Panc1 (cell line): ENCODE results near the gene PSMC6. TPM values are rescaled to one million over a fixed set of nuclear protein-coding genes. Genes with fewer than 3 reads are reported as not detected.

Experiments
- ATAC-seq: fragments of 200-7000 bp; cut with Tn5 transposase; 2 replicates; pipeline ENCODE4 v1.9.1; 2020; ENCODE audit warnings: mild to moderate bottlenecking, moderate library complexity
- BruUV-seq: library from RNA; stranded (reverse); fragments of 400-500 nt; replicated peaks from 2 replicates; lab custom pipeline; 2021; lab: Mats Ljungman, UMichigan
- CTCF ChIA-PET: fragments of 300-600 bp; sonication (Branson Sonifier 250); formaldehyde crosslinking; loops from one replicate; lab custom pipeline; 2022; ENCODE audit warnings: antibody characterized with exemption; lab: Charles Lee
- POLR2A ChIA-PET: fragments of 300-600 bp; sonication (Branson Sonifier 250); formaldehyde crosslinking; loops from one replicate; lab custom pipeline; 2022; ENCODE audit warnings: antibody characterized with exemption; lab: Charles Lee
- DNase-seq: peaks from one replicate; pipeline ENCODE4 v3.0.0-alpha.2; 2010; ENCODE audit warnings: low read depth, low spot score
- H3K27ac ChIP-seq: 2 replicates; pipeline ENCODE4 v1.5.1; 2011; ENCODE audit warnings: mild to moderate bottlenecking, low read length, inconsistent platforms
- H3K27me3 ChIP-seq: fragments of 200-500 bp; sonication (Bioruptor generic); 2 replicates; pipeline ENCODE4 v1.6.0; 2014; ENCODE audit warnings: low read length, inconsistent platforms; ENCODE audit not compliant: control insufficient read depth, insufficient read depth
- H3K36me3 ChIP-seq: fragments of 200-500 bp; sonication (Bioruptor generic); 2 replicates; pipeline ENCODE4 v1.5.1; 2014; ENCODE audit warnings: inconsistent platforms, mild to moderate bottlenecking, low read length, moderate library complexity; ENCODE audit not compliant: control insufficient read depth, insufficient read depth
- H3K4me1 ChIP-seq: 2 replicates; pipeline ENCODE4 v1.5.1; 2011; ENCODE audit warnings: inconsistent platforms, mild to moderate bottlenecking, low read length, moderate library complexity; ENCODE audit not compliant: control insufficient read depth, insufficient read depth
- H3K4me3 ChIP-seq, 2 experiments: 2 replicates each; pipeline ENCODE4 v1.5.1; 2011 to 2012; ENCODE audit warnings: low read depth in 2 of 2, low read length in 2 of 2, mild to moderate bottlenecking in 2 of 2, inconsistent platforms in 1 of 2, moderate library complexity in 1 of 2
- H3K9me3 ChIP-seq: fragments of 200-500 bp; sonication (Bioruptor generic); 2 replicates; pipeline ENCODE4 v1.5.1; 2014; ENCODE audit warnings: low read depth, mild to moderate bottlenecking, inconsistent platforms, low read length, moderate library complexity; ENCODE audit not compliant: control insufficient read depth, insufficient read depth
- CTCF ChIP-seq: fragments of 450-650 bp; IDR thresholded peaks from 2 replicates; pipeline ENCODE4 v1.5.1; 2017; ENCODE audit warnings: mild to moderate bottlenecking
- POLR2AphosphoS5 ChIP-seq: IDR thresholded peaks from 2 replicates; pipeline ENCODE4 v1.6.1; 2012; ENCODE audit warnings: mild to moderate bottlenecking, low read depth, low read length, moderate library complexity
- REST ChIP-seq, 2 experiments: IDR thresholded peaks; 2 replicates each; pipeline ENCODE4 v1.6.1; 2011 to 2012; ENCODE audit warnings: low read depth in 2 of 2, control low read depth in 1 of 2, low read length in 1 of 2, mild to moderate bottlenecking in 1 of 2, moderate library complexity in 1 of 2; ENCODE audit not compliant: insufficient read depth in 1 of 2
- SIN3A ChIP-seq: IDR thresholded peaks from 2 replicates; pipeline ENCODE4 v1.6.1; 2012; ENCODE audit warnings: low read depth, mild to moderate bottlenecking, low read length, moderate library complexity, borderline replicate concordance; ENCODE audit not compliant: insufficient read depth
- TCF7L2 ChIP-seq: IDR thresholded peaks from 2 replicates; pipeline ENCODE4 v1.6.1; 2011; ENCODE audit warnings: mild to moderate bottlenecking, low read depth, low read length, inconsistent platforms
- in situ Hi-C: cut with HindIII; loops from 2 replicates; pipeline ENCODE4 v1.10.0; 2016; ENCODE audit warnings: low sequenced_read_pairs, low pct_unique_long_range_greater_than_20kb
- intact Hi-C: fragments of 100-400 bp; cut with micrococcal nuclease; formaldehyde crosslinking; loops from one replicate; pipeline ENCODE4 v1.10.0; 2022; ENCODE audit not compliant: unreplicated experiment
- total RNA-seq: library from RNA; stranded (reverse); gene quantifications from one replicate; pipeline ENCODE4 v1.2.1, GENCODE V29; 2021; ENCODE audit not compliant: unreplicated experiment

Gene PSMC6
- total RNA-seq, 1 experiment from 2014 or later = 62.1 TPM

- peaks cover 2% of the 10 kb centered on the region; the same call in 1 of the 2 replicates for H3K36me3 ChIP-seq
- H3K9me3 ChIP-seq = no peaks in the 10 kb centered on the region
- POLR2A ChIA-PET = no interaction called here
- no peak overlapping the region for H3K27ac ChIP-seq
- CTCF ChIA-PET = no interaction called here
- no peak for DNase-seq
- H3K4me1 ChIP-seq = peaks cover 11% of the 10 kb centered on the region; the same call in 1 of the 2 replicates
- no peak for ATAC-seq
- in situ Hi-C loops = no loop called here
- TF ChIP-seq SIN3A (no peak), CTCF (no peak), POLR2AphosphoS5 (no peak), REST (IDR thresholded peaks at IDR 0.05; ENCODE audit: insufficient read depth in 1 of 2, low read depth in 2 of 2, low read length in 1 of 2) (no peak), TCF7L2 (no peak)
- intact Hi-C loops = no loop called here
- H3K4me3 ChIP-seq = no peak overlapping the region
- no peaks in the 10 kb centered on the region for H3K27me3 ChIP-seq
- BruUV-seq = no TSS peak
Observed at GRCh38 chr14:52703225-52703624, 3.8 kb upstream of the PSMC6 start.

- H3K27ac ChIP-seq = no peak overlapping the region
- peaks cover 6% of the 10 kb centered on the region for H3K36me3 ChIP-seq
- H3K4me1 ChIP-seq = peaks cover 11% of the 10 kb centered on the region; the same call in 1 of the 2 replicates
- TF ChIP-seq TCF7L2 = no peak
- no peak for TF ChIP-seq POLR2AphosphoS5
- no peak for TF ChIP-seq REST (IDR thresholded peaks at IDR 0.05; ENCODE audit: insufficient read depth in 1 of 2, low read depth in 2 of 2, low read length in 1 of 2)
- TF ChIP-seq CTCF = no peak
- no peak for TF ChIP-seq SIN3A
- no peaks in the 10 kb centered on the region for H3K9me3 ChIP-seq
- in situ Hi-C loops = no loop called here
- DNase-seq = no peak
- no peaks in the 10 kb centered on the region for H3K27me3 ChIP-seq
- no peak overlapping the region for H3K4me3 ChIP-seq
- intact Hi-C loops = no loop called here
- ATAC-seq = no peak
- CTCF ChIA-PET = no interaction called here
- BruUV-seq = no TSS peak
- POLR2A ChIA-PET = no interaction called here
Observed at GRCh38 chr14:52703664-52704063, 3.3 kb upstream of the PSMC6 start.
